Neuronal stem cell (in vitro differentiated cells): ENCODE results near the gene CTNND2.

Source experiments
- DNase-seq: peaks from one replicate; pipeline ENCODE4 v3.0.0-alpha.2; 2013; ENCODE audit warnings: low spot score
- H2AFZ ChIP-seq: one replicate; pipeline ENCODE4 v1.6.1; 2013; ENCODE audit warnings: mild to moderate bottlenecking, low read length, inconsistent platforms
- H2AK5ac ChIP-seq: 2 replicates; pipeline ENCODE4 v1.6.1; 2013; ENCODE audit warnings: low read depth, mild to moderate bottlenecking, inconsistent platforms, low read length, moderate library complexity, mixed read lengths
- H2BK120ac ChIP-seq: 2 replicates; pipeline ENCODE4 v1.6.1; 2013; ENCODE audit warnings: low read depth, mild to moderate bottlenecking, inconsistent platforms, low read length, moderate library complexity, mixed read lengths
- H2BK12ac ChIP-seq: one replicate; pipeline ENCODE4 v1.6.1; 2013; ENCODE audit warnings: low read length, inconsistent platforms
- H2BK15ac ChIP-seq: 2 replicates; pipeline ENCODE4 v1.6.1; 2013; ENCODE audit warnings: mild to moderate bottlenecking, low read length, inconsistent platforms, mixed read lengths
- H2BK5ac ChIP-seq: one replicate; pipeline ENCODE4 v1.6.1; 2013; ENCODE audit warnings: inconsistent platforms, mild to moderate bottlenecking, low read length, moderate library complexity
- H3K14ac ChIP-seq: one replicate; pipeline ENCODE4 v1.6.1; 2013; ENCODE audit warnings: low read length, inconsistent platforms
- H3K18ac ChIP-seq: 2 replicates; pipeline ENCODE4 v1.6.1; 2013; ENCODE audit warnings: low read length, inconsistent platforms
- H3K23ac ChIP-seq: 2 replicates; pipeline ENCODE4 v1.6.1; 2013; ENCODE audit warnings: low read depth, mild to moderate bottlenecking, mixed read lengths, low read length, inconsistent platforms; ENCODE audit not compliant: poor library complexity
- H3K27ac ChIP-seq: replicated peaks from 3 replicates; pipeline ENCODE4 v1.5.1; 2013; ENCODE audit warnings: low read length, inconsistent platforms
- H3K27me3 ChIP-seq, 3 experiments: 2 replicates each; pipeline ENCODE4 v1.6.1; 2013; ENCODE audit warnings: low read length in 3 of 3, mild to moderate bottlenecking in 2 of 3, inconsistent platforms in 1 of 3, low read depth in 1 of 3, mixed read lengths in 1 of 3, moderate library complexity in 1 of 3; ENCODE audit not compliant: control insufficient read depth in 3 of 3, insufficient read depth in 3 of 3
- H3K36me3 ChIP-seq, 2 donors: replicated peaks in 1 of 2; 2 replicates each; pipeline ENCODE4 v1.6.1; 2013; ENCODE audit warnings: low read length in 2 of 2; ENCODE audit not compliant: control insufficient read depth in 2 of 2, insufficient read depth in 2 of 2
- H3K4ac ChIP-seq: 2 replicates; pipeline ENCODE4 v1.6.1; 2013; ENCODE audit warnings: inconsistent platforms, mild to moderate bottlenecking, low read length, moderate library complexity
- H3K4me1 ChIP-seq, 2 donors: 1 replicate in 1 of 2; 2 replicates in 1 of 2; pipeline ENCODE4 v1.6.1; 2013; ENCODE audit warnings: low read length in 2 of 2, low read depth in 1 of 2; ENCODE audit not compliant: control insufficient read depth in 2 of 2, insufficient read depth in 1 of 2
- H3K4me2 ChIP-seq: one replicate; pipeline ENCODE4 v1.6.1; 2013; ENCODE audit warnings: mild to moderate bottlenecking, low read length, inconsistent platforms; ENCODE audit not compliant: insufficient read depth, poor library complexity, severe bottlenecking
- H3K4me3 ChIP-seq, 2 donors: 2 replicates each; pipeline ENCODE4 v1.5.1; 2013; ENCODE audit warnings: low read length in 2 of 2, mild to moderate bottlenecking in 2 of 2, inconsistent platforms in 1 of 2, moderate library complexity in 1 of 2
- H3K79me1 ChIP-seq: one replicate; pipeline ENCODE4 v1.6.1; 2013; ENCODE audit warnings: low read depth, mild to moderate bottlenecking, inconsistent platforms, low read length, moderate library complexity
- H3K9ac ChIP-seq: one replicate; pipeline ENCODE4 v1.6.1; 2013; ENCODE audit warnings: mild to moderate bottlenecking, low read depth, low read length, inconsistent platforms; ENCODE audit not compliant: poor library complexity
- H3K9me3 ChIP-seq, 2 donors: replicated peaks in 1 of 2; 2 replicates each; pipeline versions ENCODE3 to v1.6.1; 2013; ENCODE audit warnings: low read length in 2 of 2, mild to moderate bottlenecking in 2 of 2, inconsistent platforms in 1 of 2, low read depth in 1 of 2, mixed read lengths in 1 of 2, moderate library complexity in 1 of 2; ENCODE audit not compliant: control insufficient read depth in 2 of 2, insufficient read depth in 1 of 2
- H4K8ac ChIP-seq: one replicate; pipeline ENCODE4 v1.6.1; 2013; ENCODE audit warnings: low read depth, mild to moderate bottlenecking, inconsistent platforms, low read length, moderate library complexity
- H4K91ac ChIP-seq: one replicate; pipeline ENCODE4 v1.6.1; 2013; ENCODE audit warnings: low read length, low read depth, mild to moderate bottlenecking, inconsistent platforms; ENCODE audit not compliant: poor library complexity
- WGBS, 2 donors: extraction: QIAGEN DNeasy Blood & Tissue Kit; methylation state at CpG; one replicate each; pipeline ENCODE4 v1.1.7; 2013; ENCODE audit warnings: missing lambda C conversion rate in 2 of 2, mixed read lengths in 1 of 2; ENCODE audit not compliant: insufficient read length in 2 of 2, insufficient replicate concordance in 1 of 2; ENCODE audit errors: extremely low coverage in 2 of 2; 5-methylcytosine and 5-hydroxymethylcytosine counted together

CTNND2 gene

GRCh38 chr5:11640158-11640873 lies 263.9 kb downstream of the CTNND2 start:
- Histone ChIP-seq H3K27ac (no peak overlapping the region), H3K14ac (no peak overlapping the region), H3K23ac (no peak overlapping the region), H2BK15ac (no peak overlapping the region), H2AFZ (no peak overlapping the region), H4K91ac (no peak overlapping the region), H3K4me2 (no peak overlapping the region), H2BK120ac (no peak overlapping the region), H3K4me1 (peaks cover 0 to 11% of the 10 kb centered on the region in 2 donors), H2BK5ac (no peak overlapping the region), H3K4me3 (no peak overlapping the region), H3K36me3 (no peaks in the 10 kb centered on the region), H3K18ac (no peak overlapping the region), H2AK5ac (no peak overlapping the region), H3K9ac (no peak overlapping the region), H3K79me1 (no peaks in the 10 kb centered on the region), H4K8ac (no peak overlapping the region), H3K9me3 (no peaks in the 10 kb centered on the region), H2BK12ac (no peak overlapping the region), H3K27me3 (no peaks in the 10 kb centered on the region), H3K4ac (no peak overlapping the region)
- WGBS, 2 donors, result no CpG with 5 or more reads among the region's 4 CpGs
- DNase-seq, result no peak

GRCh38 chr5:11622785-11623184 lies 281.5 kb downstream of the CTNND2 start:
- no peak overlapping the region for H2AK5ac ChIP-seq
- no peaks in the 10 kb centered on the region for H3K27me3 ChIP-seq
- H2AFZ ChIP-seq, result no peak overlapping the region
- H3K9ac ChIP-seq, result no peak overlapping the region
- H3K4ac ChIP-seq, result no peak overlapping the region
- no peak overlapping the region for H2BK12ac ChIP-seq
- no peak overlapping the region for H2BK120ac ChIP-seq
- H3K27ac ChIP-seq, result no peak overlapping the region
- no peaks in the 10 kb centered on the region for H3K79me1 ChIP-seq
- DNase-seq, result no peak
- no peaks in the 10 kb centered on the region for H3K36me3 ChIP-seq
- H3K4me2 ChIP-seq, result no peak overlapping the region
- H2BK5ac ChIP-seq, result no peak overlapping the region
- H3K18ac ChIP-seq, result no peak overlapping the region
- H3K9me3 ChIP-seq, result no peaks in the 10 kb centered on the region
- H4K8ac ChIP-seq, result no peak overlapping the region
- H3K4me3 ChIP-seq, result no peak overlapping the region
- WGBS, 2 donors, result no CpG with 5 or more reads among the region's 4 CpGs
- H3K4me1 ChIP-seq, result no peaks in the 10 kb centered on the region
- no peak overlapping the region for H3K14ac ChIP-seq
- no peak overlapping the region for H2BK15ac ChIP-seq
- no peak overlapping the region for H4K91ac ChIP-seq
- no peak overlapping the region for H3K23ac ChIP-seq

- no peak overlapping the region for H4K91ac ChIP-seq
- H3K4ac ChIP-seq, result no peak overlapping the region
- H3K23ac ChIP-seq, result no peak overlapping the region
- no peak overlapping the region for H3K14ac ChIP-seq
- no peak overlapping the region for H3K27ac ChIP-seq
- DNase-seq, result no peak
- no peaks in the 10 kb centered on the region for H3K9me3 ChIP-seq
- no peak overlapping the region for H2BK5ac ChIP-seq
- no peaks in the 10 kb centered on the region for H3K27me3 ChIP-seq
- no peaks in the 10 kb centered on the region for H3K4me1 ChIP-seq
- no CpG with 5 or more reads among the region's 3 CpGs for WGBS, 2 donors
- no peak overlapping the region for H3K18ac ChIP-seq
- no peak overlapping the region for H2BK15ac ChIP-seq
- no peaks in the 10 kb centered on the region for H3K36me3 ChIP-seq
- no peak overlapping the region for H2BK120ac ChIP-seq
- H3K9ac ChIP-seq, result peak overlapping the region; percentile 32
- no peaks in the 10 kb centered on the region for H3K79me1 ChIP-seq
- H4K8ac ChIP-seq, result no peak overlapping the region
- H2BK12ac ChIP-seq, result no peak overlapping the region
- no peak overlapping the region for H3K4me2 ChIP-seq
- H2AFZ ChIP-seq, result no peak overlapping the region
- H3K4me3 ChIP-seq, result no peak overlapping the region
- no peak overlapping the region for H2AK5ac ChIP-seq
Observed at GRCh38 chr5:11620172-11620571, 284.1 kb downstream of the CTNND2 start.

- no peak for DNase-seq
- Histone ChIP-seq H2BK12ac (no peak overlapping the region), H2AK5ac (no peak overlapping the region), H3K36me3 (no peaks in the 10 kb centered on the region), H3K27me3 (no peaks in the 10 kb centered on the region), H3K14ac (no peak overlapping the region), H4K91ac (no peak overlapping the region), H2BK120ac (no peak overlapping the region), H3K79me1 (no peaks in the 10 kb centered on the region), H3K18ac (no peak overlapping the region), H3K9ac (no peak overlapping the region), H3K4me2 (no peak overlapping the region), H3K23ac (no peak overlapping the region), H3K9me3 (peaks cover 0 to under 1% of the 10 kb centered on the region in 2 donors), H3K27ac (no peak overlapping the region), H2BK15ac (no peak overlapping the region), H2AFZ (no peak overlapping the region), H2BK5ac (no peak overlapping the region), H3K4me3 (no peak overlapping the region), H4K8ac (no peak overlapping the region), H3K4me1 (no peaks in the 10 kb centered on the region), H3K4ac (no peak overlapping the region)
- WGBS, 2 donors, result no CpG with 5 or more reads among the region's 1 CpG
Observed at GRCh38 chr5:11619339-11620024, 284.8 kb downstream of the CTNND2 start.
